OCI-LY7 (cell line): ENCODE data around the gene KRTCAP2.

ENCODE experiments used
- CTCF ChIP-seq: fragments of 200-600 bp; sonication (generic); conservative IDR thresholded peaks from 2 replicates; pipeline ENCODE4 v1.5.1; 2014; ENCODE audit warnings: mild to moderate bottlenecking, antibody characterized with exemption, low read length, moderate library complexity, mixed read lengths
- EZH2phosphoT487 ChIP-seq: fragments of 200-600 bp; sonication (generic); IDR thresholded peaks from 2 replicates; pipeline ENCODE4 v1.6.1; 2018; ENCODE audit warnings: low read depth, borderline replicate concordance, mild to moderate bottlenecking, mixed run types, antibody characterized with exemption, low read length, moderate library complexity, mixed read lengths

- TF ChIP-seq CTCF (no peak), EZH2phosphoT487 (no peak)
These were observed 35.6 kb upstream of the KRTCAP2 start, which contains the start of gene MTX1 for GRCh38 chr1:155208541-155209311.
